NCI-H1105 treated with DMSO at 0.1 percent for 48 hours (cell line): ENCODE results near the gene ADPRS.

Experiments used
- DNase-seq: peaks from one replicate; lab custom pipeline; 2025; lab: John Stamatoyannopoulos, UW

Gene ADPRS

GRCh38 chr1:36108314-36108713 is 19.6 kb downstream of the ADPRS start:
- no peak for DNase-seq

DNA sequence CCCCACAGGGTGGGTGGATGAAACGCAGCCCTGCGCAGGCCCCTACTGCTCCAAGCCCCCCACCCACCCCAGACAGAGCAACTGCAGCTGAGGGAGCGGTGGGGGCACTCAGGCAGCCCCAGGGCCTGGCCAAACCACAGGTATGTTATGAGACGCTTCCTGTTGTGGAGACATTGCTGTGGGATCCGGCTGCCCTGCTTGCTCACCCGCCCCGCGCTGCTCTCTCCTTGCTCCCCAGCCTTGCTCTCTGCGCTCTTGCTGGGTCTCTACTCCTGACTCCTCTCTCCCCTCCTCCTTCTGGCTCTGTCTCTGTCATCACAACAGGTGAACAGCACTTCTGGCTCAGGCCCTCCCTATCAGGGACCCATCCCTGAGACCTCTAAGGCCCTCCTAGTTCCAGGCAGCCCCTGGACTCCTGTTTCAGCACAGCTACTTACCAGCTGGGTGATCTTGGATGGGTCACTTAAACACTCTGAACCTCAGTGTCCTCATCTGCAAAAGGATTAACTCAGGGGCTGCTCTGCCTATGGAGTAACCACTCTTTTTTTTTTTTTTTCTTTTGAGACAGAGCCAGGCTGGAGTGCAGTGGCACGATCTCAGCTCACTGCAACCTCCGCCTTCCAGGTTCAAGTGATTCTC is 20.5 kb downstream of the ADPRS start:
- DNase-seq, result no peak

DNA sequence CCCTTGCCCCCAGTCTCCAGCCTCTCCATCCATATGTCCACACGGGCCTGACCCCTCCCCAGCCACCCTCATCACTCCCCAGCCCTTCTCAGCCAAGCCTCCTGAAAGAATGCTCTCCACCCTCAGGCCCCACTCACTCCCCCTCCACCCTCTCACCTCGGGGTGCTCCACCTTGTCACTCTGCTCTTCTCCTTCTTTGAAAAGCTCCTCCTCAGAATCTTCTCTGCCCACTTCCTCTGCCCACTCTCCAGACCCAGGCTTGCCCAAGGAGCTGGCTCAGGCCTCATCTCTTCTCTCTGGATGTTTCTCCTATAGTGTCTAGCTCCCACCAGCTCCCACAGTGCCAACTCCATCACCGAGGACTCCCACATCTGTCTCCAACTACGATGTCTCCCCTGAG is 22.5 kb downstream of the ADPRS start:
- no peak for DNase-seq

DNA sequence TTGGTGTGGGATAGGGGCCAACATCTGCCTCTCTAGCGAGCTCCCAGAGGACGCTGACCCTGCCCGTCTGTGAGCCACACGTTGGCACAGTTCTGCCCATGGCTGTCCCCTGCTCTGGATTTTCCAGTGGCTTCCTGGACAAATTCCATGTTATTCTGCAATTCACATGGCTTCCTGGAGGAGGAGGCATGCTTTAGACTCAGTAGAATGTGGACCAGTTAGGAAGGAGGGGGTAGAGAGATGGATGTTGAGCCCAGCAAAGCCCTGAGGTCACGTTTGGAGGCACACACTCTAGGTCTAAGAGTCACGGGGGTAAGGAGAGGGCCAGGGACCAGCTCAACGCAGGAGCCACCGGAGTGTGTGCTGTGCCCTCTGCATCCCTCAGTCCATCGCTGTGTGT is 24.1 kb downstream of the ADPRS start:
- no peak for DNase-seq

GRCh38 chr1:36114371-36114770 is 25.7 kb downstream of the ADPRS start:
- DNase-seq, result no peak

DNA sequence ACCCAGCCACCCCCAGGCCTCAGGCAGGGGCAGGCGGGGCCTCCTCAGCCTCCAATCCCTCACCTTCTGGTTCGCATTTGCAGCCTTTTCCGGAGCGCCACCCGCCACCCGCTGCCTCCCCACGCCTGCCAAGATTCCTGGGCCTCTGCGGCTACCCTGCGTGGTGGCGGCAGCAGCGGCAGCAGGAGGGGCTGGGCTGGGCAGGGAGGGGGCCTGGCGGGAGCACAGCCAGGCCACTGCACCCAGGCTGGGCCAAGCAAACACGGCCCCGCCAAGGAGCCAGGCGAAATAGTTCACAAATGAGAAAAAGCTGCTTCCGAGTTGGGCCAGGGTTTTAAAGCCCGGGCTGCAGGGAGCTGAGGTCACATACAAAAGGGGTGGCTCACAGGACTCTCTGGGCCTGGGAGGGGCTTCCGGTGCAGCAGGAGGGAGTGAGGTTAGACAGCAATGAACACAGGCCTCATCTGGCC is 26.5 kb downstream of the ADPRS start:
- DNase-seq, result no peak

DNA sequence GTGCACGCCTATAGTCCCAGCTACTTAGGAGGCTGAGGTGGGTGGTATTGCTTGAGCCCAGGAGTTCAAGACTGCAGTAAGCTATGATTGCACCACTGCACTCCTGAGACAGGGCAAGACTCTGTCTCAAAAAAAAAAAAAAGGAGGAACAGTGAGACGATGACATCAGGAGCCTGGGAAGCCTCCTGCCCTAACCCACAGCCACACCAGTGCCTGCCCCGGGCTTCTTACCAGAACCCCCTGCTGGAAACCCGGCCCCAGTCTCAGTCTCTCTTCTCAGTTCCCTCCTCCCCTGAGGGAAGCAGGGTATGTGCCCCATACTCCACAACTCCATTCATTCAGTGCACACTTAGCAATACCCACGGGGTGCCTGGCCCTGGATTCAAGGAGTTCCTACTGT is 27.2 kb downstream of the ADPRS start:
- DNase-seq, result no peak

- no peak for DNase-seq
These were observed 28.2 kb downstream of the ADPRS start for GRCh38 chr1:36116901-36117300.

DNA sequence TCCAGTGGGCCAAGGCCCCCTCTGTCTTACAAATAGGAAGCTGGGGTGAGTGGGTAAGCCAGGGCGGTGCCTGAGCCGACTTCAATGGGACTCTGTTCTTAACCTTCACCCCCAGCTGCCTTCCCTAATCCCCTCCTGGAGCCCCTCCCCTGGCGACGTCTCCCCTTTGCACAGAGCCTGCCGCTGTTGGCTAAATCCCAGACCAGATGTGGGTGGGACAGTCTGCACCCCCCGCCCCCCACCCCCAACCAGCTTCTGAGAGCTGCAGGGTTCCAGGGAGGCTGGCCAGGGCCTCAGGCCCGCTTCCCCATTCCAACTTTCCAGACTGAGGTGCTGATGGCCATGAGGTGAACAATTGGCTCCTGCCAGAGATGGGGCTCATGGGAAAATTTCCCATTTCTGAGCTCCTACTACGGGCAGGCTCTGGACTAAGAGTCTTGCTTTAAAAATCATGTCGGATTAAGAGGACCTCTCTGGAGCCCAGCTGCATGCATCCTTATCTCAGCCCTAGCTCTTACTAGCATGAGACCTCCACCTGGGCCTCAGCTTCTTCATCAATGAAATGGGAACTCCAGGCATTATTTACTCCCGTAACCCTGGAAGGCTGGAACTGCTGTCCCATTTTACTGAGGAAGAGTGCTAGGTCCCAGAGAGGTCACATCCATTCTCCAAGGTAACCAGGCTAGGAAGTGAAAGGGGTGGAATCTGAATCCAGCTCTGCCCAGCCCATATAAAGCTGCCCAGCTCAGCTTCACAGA is 29.9 kb downstream of the ADPRS start:
- DNase-seq, result no peak

DNA sequence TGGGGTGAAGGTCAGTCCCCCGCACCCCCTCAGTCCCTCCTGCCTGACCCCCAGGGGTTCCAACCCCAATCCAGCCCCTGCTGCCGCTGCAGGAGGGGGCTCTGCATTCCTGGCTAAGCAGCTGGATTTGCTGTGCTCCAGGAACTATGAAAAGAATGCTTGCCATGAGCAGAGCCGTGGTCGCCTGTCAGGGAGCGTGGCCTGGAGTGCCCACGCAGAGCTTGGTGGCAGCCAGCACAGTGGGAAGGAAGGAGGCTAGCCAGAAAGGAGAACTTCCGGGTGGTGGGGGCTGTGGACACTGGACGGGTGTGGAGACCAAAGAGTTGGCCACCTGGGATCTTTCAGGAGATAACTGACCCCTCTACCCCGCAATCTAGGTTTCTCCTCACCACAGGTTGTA is 30.8 kb downstream of the ADPRS start:
- DNase-seq, result no peak

GRCh38 chr1:36122062-36123030 is 33.7 kb downstream of the ADPRS start:
- DNase-seq, result no peak

DNA sequence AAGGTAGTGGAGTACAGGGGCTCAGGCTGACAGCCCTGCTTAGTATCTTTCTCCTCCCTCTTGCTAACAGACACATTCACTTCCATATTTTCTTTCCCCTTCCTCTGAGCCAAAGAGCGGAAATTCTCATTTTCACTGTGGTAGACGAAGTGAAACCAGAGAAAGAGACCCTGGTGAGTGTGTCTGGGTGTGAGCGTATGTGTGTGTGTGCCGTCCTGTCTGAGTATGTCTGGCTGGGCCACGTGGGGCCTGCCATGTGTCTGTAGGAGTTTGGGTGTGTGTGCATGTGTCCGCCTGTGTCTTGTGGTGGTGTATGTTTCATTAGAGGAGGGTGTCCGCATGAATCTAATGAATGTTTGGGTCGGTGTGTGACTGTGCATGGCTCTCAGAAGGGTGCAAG is 34.7 kb downstream of the ADPRS start:
- no peak for DNase-seq

DNA sequence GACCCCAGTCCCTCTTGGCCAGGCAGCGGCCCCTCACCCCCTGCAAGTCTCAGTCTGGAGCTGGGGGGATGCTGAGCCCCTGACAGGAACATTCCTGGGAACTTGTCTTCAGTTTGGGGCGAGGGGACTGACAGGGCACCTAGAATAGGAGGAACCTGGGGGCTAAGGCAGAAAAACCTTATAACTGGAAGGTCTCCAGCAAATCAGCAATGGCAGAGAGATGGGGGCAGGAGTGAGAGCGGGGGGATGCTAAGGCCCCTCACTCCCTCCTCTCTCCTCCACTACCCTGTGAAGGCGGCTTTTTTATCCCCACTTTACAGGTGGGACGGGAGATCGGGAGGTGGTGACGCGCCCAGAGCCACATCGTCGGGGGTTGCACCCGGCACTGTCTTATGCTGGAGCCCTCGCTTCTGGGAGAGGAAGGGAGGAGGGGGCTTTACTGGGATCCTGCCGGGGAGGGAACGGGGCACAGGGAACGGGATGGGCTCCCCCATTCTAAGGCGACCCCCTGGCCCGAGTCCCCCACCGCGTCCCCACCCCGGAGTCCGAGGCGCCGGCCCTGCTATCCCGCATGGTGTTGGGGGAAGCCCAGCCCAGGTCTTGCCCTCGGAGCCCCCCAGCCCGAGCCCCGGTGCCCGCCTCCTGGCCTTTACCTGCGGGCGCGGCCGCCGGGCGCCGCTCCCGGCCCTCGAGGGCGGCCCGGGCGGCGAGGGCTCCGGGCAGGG is 35.9 kb downstream of the ADPRS start:
- no peak for DNase-seq

- DNase-seq, result no peak
These were observed 36.7 kb downstream of the ADPRS start, which contains the start of gene COL8A2 for GRCh38 chr1:36125129-36125991. COL8A2 (minus strand) TSS chr1:36125222; CDS start chr1:36100242, 24,980 bp downstream.

GRCh38 chr1:36126005-36126716 is 37.5 kb downstream of the ADPRS start:
- DNase-seq, result no peak

- no peak for DNase-seq
These were observed 38.3 kb downstream of the ADPRS start for GRCh38 chr1:36126797-36127500.

DNA sequence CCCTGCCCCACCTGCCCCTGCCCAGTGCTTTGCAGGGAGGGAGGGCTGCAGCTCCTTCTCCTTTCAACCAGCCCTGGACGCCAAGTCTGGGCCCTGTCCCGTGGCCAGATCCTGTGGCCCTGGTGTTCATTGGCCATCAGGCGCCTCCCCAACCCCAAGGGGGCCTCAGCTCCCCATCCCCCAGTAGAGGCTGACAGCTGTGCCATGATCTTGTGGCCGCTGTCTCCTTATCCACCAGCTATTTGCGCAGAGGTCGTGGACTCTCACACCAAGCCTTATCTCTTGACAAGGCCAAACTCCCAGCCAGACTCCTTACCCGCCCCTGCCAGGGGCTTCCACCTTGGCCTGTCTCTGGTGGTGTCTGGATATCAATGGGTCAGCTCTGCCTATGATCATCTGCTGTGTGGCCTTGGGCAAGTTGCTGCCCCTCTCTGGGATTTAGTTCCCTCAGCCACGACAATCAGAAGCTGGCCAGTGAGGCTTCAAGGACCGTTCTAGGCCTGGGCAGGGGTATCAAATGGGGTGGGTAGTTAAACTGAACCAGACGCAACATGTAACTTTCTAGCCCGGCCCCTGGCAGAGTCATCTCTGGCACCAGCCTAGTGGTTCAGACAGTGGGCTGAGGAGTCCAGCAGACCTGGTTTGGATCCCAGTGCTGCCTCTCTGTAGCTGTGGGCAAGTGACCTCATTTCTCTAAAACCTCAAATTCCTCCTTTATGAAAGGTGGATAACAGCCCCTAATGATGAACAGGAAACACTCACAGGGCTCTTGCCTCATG is 39.6 kb downstream of the ADPRS start:
- DNase-seq, result no peak

DNA sequence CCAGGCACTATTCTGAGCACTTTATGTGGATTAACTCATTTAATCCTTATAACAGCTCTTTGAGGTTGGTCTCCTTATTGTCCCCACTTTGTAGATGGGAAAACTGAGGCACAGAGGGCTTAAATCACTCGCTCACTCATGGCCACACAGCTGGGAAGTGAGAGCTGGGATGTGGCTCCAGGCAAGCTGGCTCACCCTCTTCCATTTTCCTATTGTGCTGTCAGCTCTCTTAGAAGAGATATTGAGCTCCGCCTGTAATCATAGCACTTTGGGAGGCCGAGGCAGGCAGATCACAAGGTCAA is 40.2 kb downstream of the ADPRS start:
- no peak for DNase-seq

DNA sequence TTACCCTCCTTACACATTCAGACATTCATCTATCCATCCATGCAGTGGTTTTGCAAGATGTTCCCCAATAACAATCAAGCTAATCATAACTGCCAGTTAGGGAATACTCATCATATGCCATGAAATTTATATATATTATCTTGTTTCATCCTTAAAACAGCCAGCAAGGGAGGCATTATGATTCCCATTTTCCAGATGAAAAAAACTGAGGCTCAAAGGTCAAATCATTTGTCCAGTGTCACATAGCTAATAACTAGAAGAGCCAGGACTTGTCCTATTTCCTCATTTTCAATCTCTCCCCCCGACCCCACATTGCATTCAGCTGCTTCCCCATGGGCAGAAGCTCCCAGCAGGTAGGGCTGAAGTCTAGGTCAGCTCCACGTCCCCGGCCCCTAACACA is 43.3 kb downstream of the ADPRS start:
- no peak for DNase-seq
